Kidney glomerular epithelial cell (primary cell): ENCODE data around the gene VWA5B1.

Experiments
- DNase-seq: peaks from one replicate; lab custom pipeline; 2025; lab: John Stamatoyannopoulos, UW

VWA5B1 gene

GRCh38 chr1:20322081-20322824 lies 31.6 kb downstream of the VWA5B1 start:
- DNase-seq: no peak

GRCh38 chr1:20322825-20323612 lies 32.3 kb downstream of the VWA5B1 start:
- no peak for DNase-seq

DNA sequence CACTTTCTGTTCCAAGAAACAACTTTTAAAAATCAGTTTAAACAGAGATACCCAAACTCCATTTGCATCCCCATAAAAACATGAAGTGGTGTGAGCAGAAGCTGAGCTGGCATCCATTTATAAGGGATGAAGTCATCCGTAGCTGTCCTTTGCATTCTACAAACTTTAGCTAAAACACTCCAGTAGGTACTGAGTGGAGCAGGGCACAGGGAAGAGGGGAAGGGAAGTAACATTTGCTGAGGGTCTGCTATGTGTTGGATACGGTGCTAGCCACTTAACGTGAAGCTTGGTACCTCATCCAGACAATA lies 32.9 kb downstream of the VWA5B1 start:
- no peak for DNase-seq

GRCh38 chr1:20324704-20325406 lies 34.2 kb downstream of the VWA5B1 start:
- no peak for DNase-seq

GRCh38 chr1:20325407-20325843 lies 34.8 kb downstream of the VWA5B1 start:
- no peak for DNase-seq

- DNase-seq: no peak
These were observed 35.3 kb downstream of the VWA5B1 start for GRCh38 chr1:20325844-20326420.

DNA sequence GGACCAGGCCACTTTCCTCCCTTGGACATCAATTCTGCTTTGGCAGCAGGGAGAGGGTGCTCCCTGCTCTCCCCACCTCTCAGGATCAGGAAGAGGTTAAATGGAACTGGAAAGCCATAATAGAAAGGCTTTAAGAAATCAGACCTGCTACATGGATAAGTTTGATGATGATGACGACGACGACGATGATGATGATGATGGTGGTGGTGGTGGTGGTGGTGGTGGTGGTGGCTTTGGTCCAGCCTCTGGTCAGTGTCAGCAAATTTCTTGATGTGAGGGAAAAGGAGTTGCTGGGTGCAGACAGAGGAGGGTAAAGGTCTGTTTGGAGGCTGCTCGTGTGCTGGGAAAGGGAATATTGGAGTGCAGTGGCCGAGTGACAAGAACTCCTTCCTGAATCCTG lies 36.8 kb downstream of the VWA5B1 start:
- DNase-seq: no peak

DNA sequence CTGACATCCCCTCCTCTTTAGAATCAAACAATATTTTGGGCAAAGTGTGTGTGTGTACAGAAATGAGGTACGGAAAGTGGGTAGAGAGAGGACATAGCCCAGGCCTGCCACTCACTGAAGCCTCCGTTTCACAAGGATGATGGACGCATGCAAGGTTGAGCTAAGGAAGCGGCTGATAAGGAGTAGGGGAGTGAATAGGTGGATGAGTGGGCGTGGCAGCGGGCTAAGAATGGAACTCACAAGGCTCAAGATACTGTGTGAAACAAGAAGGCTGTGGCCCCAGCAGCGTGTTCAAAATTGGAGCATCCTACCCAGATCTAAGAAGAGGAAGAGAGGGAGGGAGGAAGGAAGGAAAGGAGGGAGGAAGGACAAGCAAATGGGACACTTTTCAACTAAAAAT lies 37.5 kb downstream of the VWA5B1 start:
- no peak for DNase-seq

DNA sequence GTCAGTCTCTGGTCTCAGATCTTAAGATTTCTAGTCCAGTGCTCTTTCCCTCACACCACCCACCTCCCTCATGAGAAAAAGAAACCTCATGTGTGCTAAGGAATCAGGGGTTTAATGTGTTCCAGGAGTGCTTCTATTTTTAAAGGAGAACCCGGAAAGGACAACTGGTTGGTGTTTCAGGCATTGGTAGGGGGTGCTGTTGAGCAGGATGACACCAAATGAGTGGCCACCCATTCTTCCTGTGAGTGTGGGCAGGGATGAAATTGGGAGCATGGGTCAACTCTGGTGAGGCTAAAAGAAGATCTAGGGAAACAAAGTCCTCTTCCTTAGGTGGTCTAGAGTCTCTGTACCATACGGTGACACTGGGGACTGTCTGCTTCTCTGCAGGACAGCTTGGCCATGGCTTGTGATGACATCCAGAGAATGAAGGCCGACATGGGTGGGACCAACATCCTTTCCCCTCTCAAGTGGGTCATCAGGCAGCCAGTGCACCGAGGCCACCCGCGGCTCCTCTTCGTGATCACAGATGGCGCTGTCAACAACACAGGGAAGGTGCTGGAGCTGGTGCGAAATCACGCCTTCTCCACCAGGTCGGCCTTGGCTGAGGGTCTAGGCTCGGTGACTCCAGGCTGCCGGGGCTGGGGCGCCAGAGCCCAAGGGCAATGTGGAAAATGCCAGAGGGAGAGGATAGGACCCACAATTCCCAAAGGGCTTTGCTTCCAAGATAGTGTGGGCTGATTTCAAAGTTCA lies 39.3 kb downstream of the VWA5B1 start:
- no peak for DNase-seq

GRCh38 chr1:20334103-20334502 lies 43.4 kb downstream of the VWA5B1 start:
- DNase-seq: no peak

DNA sequence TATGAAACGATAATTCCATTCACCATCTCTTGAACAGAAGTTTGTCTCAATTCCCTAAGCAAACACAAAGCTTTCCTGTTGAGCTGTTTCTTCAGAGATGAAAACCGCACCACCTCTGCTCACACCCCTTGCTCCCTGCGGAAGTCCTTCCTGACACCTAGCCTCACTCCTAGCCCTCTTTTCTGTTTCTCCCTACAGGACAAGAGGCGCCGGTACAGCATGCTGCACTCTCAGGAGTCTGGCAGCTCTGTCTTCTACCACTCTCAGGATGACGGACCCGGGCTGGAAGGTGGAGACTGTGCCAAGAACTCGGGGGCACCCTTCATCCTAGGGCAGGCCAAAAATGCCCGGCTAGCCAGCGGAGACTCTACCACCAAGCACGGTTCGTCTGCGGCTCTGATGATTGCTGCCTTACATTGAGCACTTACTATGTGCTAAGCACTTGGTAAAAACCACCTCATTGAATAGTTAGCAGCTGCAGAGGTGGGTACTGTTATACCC lies 45.5 kb downstream of the VWA5B1 start:
- no peak for DNase-seq

DNA sequence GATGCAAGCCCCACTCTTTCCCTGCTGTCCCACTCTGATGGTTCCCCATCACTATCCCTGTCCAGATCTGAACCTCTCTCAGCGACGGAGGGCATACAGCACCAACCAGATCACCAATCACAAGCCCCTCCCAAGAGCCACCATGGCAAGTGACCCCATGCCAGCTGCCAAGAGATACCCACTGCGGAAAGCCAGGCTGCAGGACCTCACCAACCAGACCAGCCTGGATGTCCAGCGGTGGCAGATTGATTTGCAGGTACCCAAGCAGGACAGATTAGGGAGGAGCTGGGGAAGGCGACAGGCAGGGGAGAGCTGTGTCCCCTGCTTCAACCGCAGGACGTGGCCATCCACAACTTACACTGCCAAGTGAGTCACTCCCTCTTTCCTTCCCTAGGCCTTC lies 46.9 kb downstream of the VWA5B1 start:
- no peak for DNase-seq

DNA sequence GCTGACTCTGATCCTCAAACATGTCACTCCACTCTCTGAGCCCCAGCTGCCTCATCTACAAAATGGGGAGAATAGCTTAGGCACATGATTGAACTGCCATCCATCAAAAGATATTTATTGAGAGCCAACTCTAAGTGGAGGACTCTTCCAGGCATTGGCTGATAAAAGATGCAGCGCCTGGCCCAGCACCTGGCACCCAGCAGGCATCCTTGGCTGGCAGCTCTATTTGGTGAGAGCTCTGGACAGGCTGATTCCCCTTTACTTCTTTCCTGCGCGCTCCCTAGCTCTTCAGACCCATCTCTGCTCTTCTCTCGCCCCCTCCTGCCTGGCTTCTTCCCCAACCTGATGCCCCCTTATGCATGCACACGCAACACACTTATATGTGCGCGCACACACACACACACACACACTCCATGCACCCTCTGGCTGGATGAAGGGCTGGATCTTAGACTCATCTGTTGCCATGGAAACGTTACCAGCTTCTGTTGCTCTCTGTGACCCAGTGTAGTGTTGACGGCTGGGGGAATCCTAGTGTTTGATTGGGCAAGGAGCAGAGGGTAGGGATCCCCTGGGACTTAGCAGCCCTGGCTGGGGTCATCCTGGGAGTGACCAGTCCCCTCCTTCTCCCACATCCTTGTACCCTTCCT lies 49.3 kb downstream of the VWA5B1 start:
- no peak for DNase-seq

DNA sequence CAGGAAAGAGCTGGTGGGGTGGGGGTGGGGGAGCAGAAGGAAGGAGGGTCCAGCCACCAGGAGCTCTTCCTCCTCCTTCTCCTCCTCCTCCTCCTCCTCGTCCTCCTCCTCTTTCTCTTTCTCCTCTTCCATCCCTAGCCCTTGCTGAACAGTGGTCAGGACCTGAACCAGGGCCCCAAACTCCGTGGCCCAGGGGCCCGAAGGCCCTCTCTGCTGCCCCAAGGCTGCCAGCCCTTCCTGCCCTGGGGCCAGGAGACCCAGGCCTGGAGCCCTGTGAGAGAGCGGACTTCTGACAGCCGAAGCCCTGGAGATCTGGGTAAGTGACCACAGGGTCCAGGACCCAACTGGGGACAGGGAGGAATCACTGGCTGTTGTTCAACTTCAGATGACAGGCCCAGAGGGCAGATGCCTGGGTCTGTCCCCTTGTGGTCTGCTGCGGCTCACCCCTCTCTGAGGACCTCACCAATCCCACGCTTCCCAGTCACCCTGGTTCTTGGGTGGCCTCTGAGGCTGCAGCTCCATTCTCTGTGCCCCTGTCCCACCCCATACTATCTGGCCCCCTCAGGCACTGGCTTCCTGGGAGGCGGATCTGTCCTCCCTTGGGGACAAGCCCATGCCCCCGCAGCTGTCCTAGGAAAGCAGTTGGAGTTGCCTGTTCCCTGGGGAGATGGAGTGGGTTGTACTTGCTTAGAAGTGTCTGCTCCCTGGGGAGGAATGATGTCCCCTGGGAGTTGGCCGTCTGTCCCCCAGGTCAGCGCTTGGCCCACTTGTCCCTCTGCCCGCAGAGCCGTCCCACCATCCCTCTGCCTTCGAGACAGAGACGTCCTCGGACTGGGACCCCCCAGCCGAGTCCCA lies 51.8 kb downstream of the VWA5B1 start:
- no peak for DNase-seq

DNA sequence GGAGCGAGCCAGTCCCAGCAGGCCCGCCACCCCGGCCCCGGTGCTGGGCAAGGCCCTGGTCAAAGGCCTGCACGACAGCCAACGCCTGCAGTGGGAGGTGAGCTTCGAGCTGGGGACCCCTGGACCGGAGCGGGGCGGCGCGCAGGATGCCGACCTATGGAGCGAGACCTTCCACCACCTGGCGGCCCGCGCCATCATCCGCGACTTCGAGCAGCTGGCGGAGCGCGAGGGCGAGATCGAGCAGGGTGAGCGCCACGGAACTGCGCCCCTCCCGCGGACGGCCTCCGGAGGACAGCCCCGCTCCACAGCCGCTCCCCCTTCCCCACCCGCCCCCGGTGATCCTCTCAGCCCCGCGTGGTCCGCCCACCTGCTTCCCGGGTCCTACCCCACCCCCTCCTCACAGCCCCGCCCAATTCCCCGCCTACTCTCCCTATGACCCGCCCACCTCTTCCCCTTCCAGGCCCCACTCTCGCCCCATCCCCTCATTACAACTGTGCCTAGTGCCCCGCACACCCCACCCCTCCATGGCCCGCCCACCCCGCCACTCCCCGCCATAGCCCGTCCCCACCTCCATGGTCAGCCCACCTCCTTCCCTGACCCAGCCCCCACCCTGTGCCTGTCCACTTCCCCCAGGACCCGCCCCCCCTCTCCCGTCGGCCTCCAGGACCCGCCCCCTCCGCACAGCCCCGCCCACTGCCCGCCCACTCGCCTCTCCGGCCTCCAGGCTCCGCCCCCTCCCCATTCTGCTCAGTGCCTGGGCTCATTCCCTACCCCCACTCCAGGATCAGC lies 52.7 kb downstream of the VWA5B1 start:
- DNase-seq: no peak

DNA sequence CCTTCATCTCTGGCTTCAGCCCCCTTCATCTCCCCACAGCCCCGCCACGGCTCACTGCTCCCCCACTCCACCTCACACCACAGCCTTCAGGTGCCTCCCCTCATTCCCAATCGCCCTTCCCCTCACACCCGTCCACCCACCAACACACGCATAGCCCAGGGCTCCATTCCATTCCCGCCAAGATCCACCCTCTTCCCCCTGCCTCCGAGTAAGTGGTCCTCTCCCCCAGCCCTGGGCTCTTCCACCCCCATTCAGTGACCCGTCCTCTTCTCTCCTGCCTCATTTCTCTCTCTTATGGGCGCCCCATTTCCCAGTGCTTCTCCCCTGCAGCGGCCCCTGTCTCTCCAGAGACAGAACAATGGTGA lies 53.2 kb downstream of the VWA5B1 start:
- DNase-seq: no peak

DNA sequence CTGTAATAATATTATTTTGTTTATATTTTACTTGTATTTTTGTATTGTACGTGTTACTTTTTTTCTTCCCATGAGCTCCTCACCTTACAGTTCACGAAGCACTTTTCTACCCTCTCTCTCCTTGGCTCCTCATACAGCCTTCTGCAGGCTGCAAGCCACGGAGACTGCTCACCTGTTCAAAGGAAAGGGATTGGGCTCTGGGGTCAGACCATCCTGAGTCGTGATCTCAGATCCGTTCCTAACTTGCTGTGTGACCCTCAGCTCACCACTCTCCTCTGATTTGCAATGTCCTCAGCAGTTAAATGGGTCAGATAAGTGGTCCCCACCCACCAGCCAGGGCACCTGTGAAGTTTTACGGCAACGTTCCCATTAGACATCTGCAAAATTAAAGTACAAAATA lies 54.1 kb downstream of the VWA5B1 start:
- no peak for DNase-seq

GRCh38 chr1:20345419-20345818 lies 54.7 kb downstream of the VWA5B1 start:
- DNase-seq: no peak

GRCh38 chr1:20346433-20346832 lies 55.8 kb downstream of the VWA5B1 start:
- no peak for DNase-seq

- DNase-seq: no peak
These were observed 57.0 kb downstream of the VWA5B1 start for GRCh38 chr1:20347699-20348098.
